IPS-18a (cell line): ENCODE measurements around the gene ZKSCAN2.

Experiments used
- H3K27ac ChIP-seq: one replicate; pipeline ENCODE4 v1.5.1; 2013; ENCODE audit warnings: low read length
- H3K27me3 ChIP-seq: one replicate; pipeline ENCODE4 v1.6.1; 2013; ENCODE audit warnings: mild to moderate bottlenecking, low read length; ENCODE audit not compliant: control insufficient read depth, insufficient read depth
- H3K36me3 ChIP-seq: one replicate; pipeline ENCODE4 v1.6.1; 2013; ENCODE audit warnings: low read depth, low read length; ENCODE audit not compliant: control insufficient read depth
- H3K4me1 ChIP-seq: one replicate; pipeline ENCODE4 v1.6.1; 2013; ENCODE audit warnings: low read depth, low read length; ENCODE audit not compliant: control insufficient read depth
- H3K4me3 ChIP-seq: one replicate; pipeline ENCODE4 v1.5.1; 2013; ENCODE audit warnings: low read length
- H3K9ac ChIP-seq: one replicate; pipeline ENCODE4 v1.6.1; 2013; ENCODE audit warnings: mild to moderate bottlenecking, low read length, moderate library complexity
- H3K9me3 ChIP-seq: one replicate; pipeline ENCODE4 v1.6.1; 2013; ENCODE audit warnings: low read depth, low read length; ENCODE audit not compliant: control insufficient read depth

Gene ZKSCAN2

GRCh38 chr16:25222959-25223358 is 34.7 kb downstream of the ZKSCAN2 start:
- no peaks in the 10 kb centered on the region for H3K4me1 ChIP-seq
- no peaks in the 10 kb centered on the region for H3K36me3 ChIP-seq
- H3K27ac ChIP-seq, result no peak overlapping the region
- no peaks in the 10 kb centered on the region for H3K27me3 ChIP-seq
- H3K9ac ChIP-seq, result no peak overlapping the region
- no peak overlapping the region for H3K4me3 ChIP-seq
- no peaks in the 10 kb centered on the region for H3K9me3 ChIP-seq

GRCh38 chr16:25219070-25219737 is 38.4 kb downstream of the ZKSCAN2 start:
- no peak overlapping the region for H3K4me3 ChIP-seq
- no peaks in the 10 kb centered on the region for H3K27me3 ChIP-seq
- H3K4me1 ChIP-seq, result no peaks in the 10 kb centered on the region
- H3K9me3 ChIP-seq, result no peaks in the 10 kb centered on the region
- H3K9ac ChIP-seq, result no peak overlapping the region
- no peaks in the 10 kb centered on the region for H3K36me3 ChIP-seq
- no peak overlapping the region for H3K27ac ChIP-seq

- Histone ChIP-seq H3K4me1 (no peaks in the 10 kb centered on the region), H3K36me3 (no peaks in the 10 kb centered on the region), H3K27ac (no peak overlapping the region), H3K9ac (no peak overlapping the region), H3K27me3 (no peaks in the 10 kb centered on the region), H3K4me3 (no peak overlapping the region), H3K9me3 (no peaks in the 10 kb centered on the region)
Observed at GRCh38 chr16:25217921-25218320, 39.7 kb downstream of the ZKSCAN2 start.

GRCh38 chr16:25217112-25217511 is 40.5 kb downstream of the ZKSCAN2 start:
- H3K9ac ChIP-seq, result no peak overlapping the region
- no peak overlapping the region for H3K27ac ChIP-seq
- H3K27me3 ChIP-seq, result no peaks in the 10 kb centered on the region
- H3K4me1 ChIP-seq, result no peaks in the 10 kb centered on the region
- H3K36me3 ChIP-seq, result no peaks in the 10 kb centered on the region
- H3K4me3 ChIP-seq, result no peak overlapping the region
- no peaks in the 10 kb centered on the region for H3K9me3 ChIP-seq

- H3K36me3 ChIP-seq, result no peaks in the 10 kb centered on the region
- no peak overlapping the region for H3K9ac ChIP-seq
Observed at GRCh38 chr16:25213709-25214397, 43.8 kb downstream of the ZKSCAN2 start.

GRCh38 chr16:25212636-25213035 is 45.0 kb downstream of the ZKSCAN2 start:
- no peak overlapping the region for H3K27ac ChIP-seq
- no peak overlapping the region for H3K4me3 ChIP-seq
- H3K9ac ChIP-seq, result no peak overlapping the region
- no peaks in the 10 kb centered on the region for H3K36me3 ChIP-seq
- no peaks in the 10 kb centered on the region for H3K27me3 ChIP-seq
- H3K9me3 ChIP-seq, result no peaks in the 10 kb centered on the region
- H3K4me1 ChIP-seq, result no peaks in the 10 kb centered on the region

More at GRCh38 chr16:25213709-25214397, 43.8 kb downstream of the ZKSCAN2 start:
- no peak overlapping the region for H3K27ac ChIP-seq
- H3K9me3 ChIP-seq, result no peaks in the 10 kb centered on the region
- no peak overlapping the region for H3K4me3 ChIP-seq
- no peaks in the 10 kb centered on the region for H3K4me1 ChIP-seq
- H3K27me3 ChIP-seq, result no peaks in the 10 kb centered on the region

- Histone ChIP-seq H3K9ac (no peak overlapping the region), H3K36me3 (no peaks in the 10 kb centered on the region), H3K4me3 (no peak overlapping the region), H3K27ac (no peak overlapping the region), H3K4me1 (no peaks in the 10 kb centered on the region), H3K27me3 (no peaks in the 10 kb centered on the region), H3K9me3 (no peaks in the 10 kb centered on the region)
Observed at GRCh38 chr16:25210758-25211157, 46.9 kb downstream of the ZKSCAN2 start.

- Histone ChIP-seq H3K27me3 (no peaks in the 10 kb centered on the region), H3K9me3 (no peaks in the 10 kb centered on the region), H3K36me3 (no peaks in the 10 kb centered on the region), H3K4me3 (no peak overlapping the region), H3K9ac (no peak overlapping the region), H3K4me1 (no peaks in the 10 kb centered on the region), H3K27ac (no peak overlapping the region)
Observed at GRCh38 chr16:25199457-25199856, 58.2 kb downstream of the ZKSCAN2 start.

GRCh38 chr16:25198021-25198420 is 59.6 kb downstream of the ZKSCAN2 start:
- no peaks in the 10 kb centered on the region for H3K9me3 ChIP-seq
- no peaks in the 10 kb centered on the region for H3K36me3 ChIP-seq
- H3K27ac ChIP-seq, result no peak overlapping the region
- no peaks in the 10 kb centered on the region for H3K4me1 ChIP-seq
- H3K4me3 ChIP-seq, result no peak overlapping the region
- no peak overlapping the region for H3K9ac ChIP-seq
- H3K27me3 ChIP-seq, result no peaks in the 10 kb centered on the region

- H3K4me1 ChIP-seq, result no peaks in the 10 kb centered on the region
- no peak overlapping the region for H3K9ac ChIP-seq
- H3K9me3 ChIP-seq, result no peaks in the 10 kb centered on the region
- no peak overlapping the region for H3K4me3 ChIP-seq
- no peaks in the 10 kb centered on the region for H3K36me3 ChIP-seq
- H3K27me3 ChIP-seq, result no peaks in the 10 kb centered on the region
- no peak overlapping the region for H3K27ac ChIP-seq
Observed at GRCh38 chr16:25194273-25194878, 63.3 kb downstream of the ZKSCAN2 start.

GRCh38 chr16:25192096-25192495 is 65.5 kb downstream of the ZKSCAN2 start:
- H3K27ac ChIP-seq, result no peak overlapping the region
- H3K4me1 ChIP-seq, result no peaks in the 10 kb centered on the region
- H3K36me3 ChIP-seq, result no peaks in the 10 kb centered on the region
- H3K9ac ChIP-seq, result no peak overlapping the region
- H3K27me3 ChIP-seq, result no peaks in the 10 kb centered on the region
- H3K4me3 ChIP-seq, result no peak overlapping the region
- H3K9me3 ChIP-seq, result no peaks in the 10 kb centered on the region

GRCh38 chr16:25189305-25189704 is 68.3 kb downstream of the ZKSCAN2 start:
- no peaks in the 10 kb centered on the region for H3K36me3 ChIP-seq
- H3K4me1 ChIP-seq, result no peaks in the 10 kb centered on the region
- no peak overlapping the region for H3K4me3 ChIP-seq
- H3K27ac ChIP-seq, result no peak overlapping the region
- no peak overlapping the region for H3K9ac ChIP-seq
- no peaks in the 10 kb centered on the region for H3K9me3 ChIP-seq
- no peaks in the 10 kb centered on the region for H3K27me3 ChIP-seq
